ENCODE data around the gene CDK5RAP2.

The CDK5RAP2 gene

DNA sequence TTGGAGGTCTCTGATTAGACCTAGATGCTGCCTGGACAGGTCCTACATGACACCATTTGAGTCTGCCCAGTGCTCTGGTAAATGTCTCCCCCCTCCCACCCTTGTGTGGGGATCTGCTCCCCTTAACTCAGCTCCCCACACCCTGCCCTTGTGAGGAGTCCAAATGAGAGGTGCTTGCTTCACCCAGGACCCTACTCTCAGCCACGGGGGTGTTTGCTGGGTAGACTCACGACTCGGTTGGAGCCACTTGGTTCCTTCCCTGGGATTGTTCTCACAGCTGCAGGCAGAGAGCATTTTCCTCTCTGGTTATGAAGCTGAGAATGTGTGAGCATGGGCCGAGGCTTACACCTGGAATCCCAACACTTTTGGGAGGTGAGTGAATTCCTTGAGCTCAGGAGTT lies 204.7 kb downstream of the CDK5RAP2 start:
- H3K27ac ChIP-seq (ENCODE audit: low read depth, low read length, severe bottlenecking) = no peak overlapping the region
- H3K4me1 ChIP-seq (ENCODE audit: control insufficient read depth, insufficient read depth, low read length, poor library complexity, severe bottlenecking) = no peaks in the 10 kb centered on the region
- WGBS, 2 experiments (ENCODE audit: insufficient coverage in 2 of 2) = 97% methylated on average over 3 of the region's 4 CpGs; no CpG with 5 or more reads in 1 of the 2 experiments
- peaks cover 9% of the 10 kb centered on the region for H3K9me3 ChIP-seq (ENCODE audit: control insufficient read depth, low read length)
- no peak overlapping the region for H3K4me3 ChIP-seq (ENCODE audit: extremely low read depth, insufficient read depth, low read length, poor library complexity, severe bottlenecking)
- H3K36me3 ChIP-seq (ENCODE audit: control insufficient read depth, insufficient read depth, low read length) = no peaks in the 10 kb centered on the region

DNA sequence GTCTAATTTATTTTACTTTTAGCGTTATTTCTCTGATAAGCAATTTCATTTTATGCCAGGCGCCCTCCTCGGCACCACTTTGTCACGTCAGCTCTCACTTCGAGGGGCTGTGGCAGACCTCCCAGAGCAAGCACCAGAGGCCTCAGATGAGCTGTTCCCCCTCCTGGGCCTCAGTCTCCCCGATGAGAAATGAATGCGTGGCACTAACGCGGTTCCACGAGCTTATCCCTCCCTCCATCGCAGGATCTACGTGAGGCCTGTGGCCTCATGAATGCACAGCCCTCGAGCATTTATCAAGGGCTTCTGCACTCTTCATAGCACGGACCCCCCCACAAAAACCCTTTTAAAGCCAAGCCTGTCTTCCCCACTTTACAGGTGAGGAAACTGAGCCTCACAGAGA lies 205.2 kb downstream of the CDK5RAP2 start:
- WGBS, 2 experiments (ENCODE audit: insufficient coverage in 2 of 2) = 94% methylated on average over 13 to 14 of the region's 14 CpGs
- Histone ChIP-seq H3K4me1 (ENCODE audit: control insufficient read depth, insufficient read depth, low read length, poor library complexity, severe bottlenecking) (no peaks in the 10 kb centered on the region), H3K9me3 (ENCODE audit: control insufficient read depth, low read length) (peaks cover 9% of the 10 kb centered on the region), H3K4me3 (ENCODE audit: extremely low read depth, insufficient read depth, low read length, poor library complexity, severe bottlenecking) (no peak overlapping the region), H3K27ac (ENCODE audit: low read depth, low read length, severe bottlenecking) (no peak overlapping the region), H3K36me3 (ENCODE audit: control insufficient read depth, insufficient read depth, low read length) (no peaks in the 10 kb centered on the region)

DNA sequence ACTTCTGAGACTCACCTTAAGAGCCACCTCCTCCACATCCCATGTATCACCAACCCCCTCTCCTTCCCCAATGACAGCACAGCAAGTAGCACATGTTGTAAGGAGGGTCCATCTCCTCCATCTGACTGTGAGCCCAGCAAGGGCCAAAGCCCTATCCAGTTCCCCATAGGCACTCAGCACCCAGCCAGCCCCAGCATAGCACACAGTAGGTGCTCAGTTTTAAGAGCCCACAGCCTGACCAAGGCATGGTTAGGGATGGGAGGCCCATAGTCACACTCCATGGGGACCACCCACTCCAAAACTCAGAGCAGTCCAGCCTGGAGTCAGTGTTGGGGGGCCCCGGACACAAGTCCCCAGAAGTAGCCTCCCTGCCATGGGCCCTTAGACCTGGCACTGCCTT lies 205.7 kb downstream of the CDK5RAP2 start:
- Histone ChIP-seq H3K27ac (ENCODE audit: low read depth, low read length, severe bottlenecking) (no peak overlapping the region), H3K9me3 (ENCODE audit: control insufficient read depth, low read length) (peaks cover 6% of the 10 kb centered on the region), H3K4me1 (ENCODE audit: control insufficient read depth, insufficient read depth, low read length, poor library complexity, severe bottlenecking) (no peaks in the 10 kb centered on the region), H3K4me3 (ENCODE audit: extremely low read depth, insufficient read depth, low read length, poor library complexity, severe bottlenecking) (no peak overlapping the region), H3K36me3 (ENCODE audit: control insufficient read depth, insufficient read depth, low read length) (no peaks in the 10 kb centered on the region)
- WGBS, 2 experiments (ENCODE audit: insufficient coverage in 2 of 2) = 71 to 86% methylated on average over 1 of the region's 1 CpG

DNA sequence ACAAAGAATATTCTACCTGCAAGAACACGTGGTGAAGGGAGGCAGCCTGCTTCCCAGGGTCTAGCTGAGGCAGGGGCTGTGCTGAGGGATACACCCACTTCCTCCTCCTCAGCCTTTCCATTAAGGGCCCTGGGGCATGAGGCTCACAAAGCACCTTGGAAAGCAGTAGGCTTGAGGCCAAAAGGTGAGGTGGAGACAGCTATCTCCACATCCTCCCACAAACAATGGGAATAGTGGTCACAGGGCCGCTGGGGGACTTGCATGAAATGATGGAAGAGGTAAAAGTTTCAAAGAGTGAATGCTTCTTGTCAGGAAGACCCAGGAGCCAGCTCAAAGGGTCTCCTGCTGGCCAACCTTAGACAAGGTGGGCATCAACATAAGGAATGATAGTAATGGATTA lies 207.9 kb downstream of the CDK5RAP2 start:
- H3K4me1 ChIP-seq (ENCODE audit: control insufficient read depth, insufficient read depth, low read length, poor library complexity, severe bottlenecking) = no peaks in the 10 kb centered on the region
- 80 to 100% methylated on average over 1 of the region's 2 CpGs for WGBS, 2 experiments (ENCODE audit: insufficient coverage in 2 of 2)
- no peak overlapping the region for H3K27ac ChIP-seq (ENCODE audit: low read depth, low read length, severe bottlenecking)
- H3K9me3 ChIP-seq (ENCODE audit: control insufficient read depth, low read length) = no peaks in the 10 kb centered on the region
- H3K4me3 ChIP-seq (ENCODE audit: extremely low read depth, insufficient read depth, low read length, poor library complexity, severe bottlenecking) = no peak overlapping the region
- no peaks in the 10 kb centered on the region for H3K36me3 ChIP-seq (ENCODE audit: control insufficient read depth, insufficient read depth, low read length)

DNA sequence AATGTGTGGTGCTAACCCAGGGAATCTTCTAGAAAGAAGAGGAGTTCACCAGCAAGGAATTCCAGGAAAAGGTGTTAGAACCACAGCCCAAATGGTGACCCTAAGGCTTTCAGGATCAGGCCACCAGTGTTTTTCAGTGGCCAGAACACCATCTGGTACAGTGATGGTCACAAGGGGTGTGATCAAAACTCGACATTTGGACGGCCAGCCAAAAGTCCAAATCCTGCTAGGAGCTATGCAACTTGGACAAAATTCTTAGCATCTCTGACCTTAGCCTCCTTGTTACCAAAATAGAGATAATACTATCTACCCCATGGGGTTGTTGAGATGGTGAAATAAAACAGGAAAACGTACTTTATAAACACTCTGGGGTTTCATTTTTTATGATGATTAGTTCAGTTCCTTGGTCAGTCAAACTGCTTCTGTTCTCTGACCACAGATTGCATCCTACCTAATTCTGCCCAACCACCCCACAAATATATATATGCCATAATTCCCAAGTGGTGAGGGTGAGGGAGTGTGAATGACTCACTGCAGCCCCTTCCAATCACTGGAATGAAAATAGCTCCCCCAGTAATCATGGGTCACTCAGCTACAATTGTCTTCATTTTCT lies 210.3 kb downstream of the CDK5RAP2 start:
- no peaks in the 10 kb centered on the region for H3K9me3 ChIP-seq (ENCODE audit: control insufficient read depth, low read length)
- peaks cover 11% of the 10 kb centered on the region for H3K4me1 ChIP-seq (ENCODE audit: control insufficient read depth, insufficient read depth, low read length, poor library complexity, severe bottlenecking)
- no peaks in the 10 kb centered on the region for H3K36me3 ChIP-seq (ENCODE audit: control insufficient read depth, insufficient read depth, low read length)
- 89 to 94% methylated on average over 2 of the region's 3 CpGs for WGBS, 2 experiments (ENCODE audit: insufficient coverage in 2 of 2)
- H3K27ac ChIP-seq (ENCODE audit: low read depth, low read length, severe bottlenecking) = no peak overlapping the region
- no peak overlapping the region for H3K4me3 ChIP-seq (ENCODE audit: extremely low read depth, insufficient read depth, low read length, poor library complexity, severe bottlenecking)

DNA sequence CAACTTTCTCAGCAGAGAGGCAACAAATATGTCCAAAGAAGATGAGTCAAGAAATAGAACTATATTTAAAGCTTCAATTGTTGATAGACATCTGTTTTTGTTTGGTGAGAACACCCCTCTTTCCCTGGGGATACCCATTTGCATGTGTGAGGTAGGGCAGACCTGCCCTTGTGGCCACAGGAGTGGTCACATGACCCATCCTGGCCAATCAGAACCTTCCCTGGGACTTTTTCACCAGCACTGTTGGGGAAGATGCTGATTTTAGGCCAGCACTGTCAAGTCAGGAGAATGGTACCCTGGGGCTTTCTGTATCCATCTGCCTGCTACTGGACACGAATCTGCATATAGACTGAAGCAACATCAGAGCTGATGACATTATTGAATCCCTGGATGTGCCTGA lies 211.2 kb downstream of the CDK5RAP2 start:
- peaks cover 15% of the 10 kb centered on the region for H3K4me1 ChIP-seq (ENCODE audit: control insufficient read depth, insufficient read depth, low read length, poor library complexity, severe bottlenecking)
- no peaks in the 10 kb centered on the region for H3K36me3 ChIP-seq (ENCODE audit: control insufficient read depth, insufficient read depth, low read length)
- no peak overlapping the region for H3K4me3 ChIP-seq (ENCODE audit: extremely low read depth, insufficient read depth, low read length, poor library complexity, severe bottlenecking)
- no peak overlapping the region for H3K27ac ChIP-seq (ENCODE audit: low read depth, low read length, severe bottlenecking)
- 77% methylated on average over 1 of the region's 1 CpG; no CpG with 5 or more reads in 1 of the 2 experiments for WGBS, 2 experiments (ENCODE audit: insufficient coverage in 2 of 2)
- no peaks in the 10 kb centered on the region for H3K9me3 ChIP-seq (ENCODE audit: control insufficient read depth, low read length)

DNA sequence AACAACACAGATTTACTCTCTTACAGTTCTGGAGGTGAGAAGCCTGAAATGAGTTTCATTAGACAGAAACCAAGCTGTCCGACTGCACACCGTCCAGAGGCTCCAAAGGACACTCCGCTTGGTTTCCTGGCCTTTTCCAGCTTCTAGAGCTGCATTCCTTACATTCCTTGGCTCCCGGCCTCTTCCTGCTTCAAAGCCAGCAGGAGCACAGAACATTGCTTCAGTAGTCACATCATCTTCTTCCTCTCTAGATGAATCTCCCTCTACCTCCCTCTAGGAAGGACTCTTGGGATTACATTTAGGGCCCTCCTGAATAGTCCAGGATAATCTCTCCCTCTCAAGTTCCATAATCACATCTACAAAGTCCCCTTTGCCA lies 213.3 kb downstream of the CDK5RAP2 start:
- peaks cover 23% of the 10 kb centered on the region for H3K4me1 ChIP-seq (ENCODE audit: control insufficient read depth, insufficient read depth, low read length, poor library complexity, severe bottlenecking)
- H3K9me3 ChIP-seq (ENCODE audit: control insufficient read depth, low read length) = no peaks in the 10 kb centered on the region
- no peak overlapping the region for H3K4me3 ChIP-seq (ENCODE audit: extremely low read depth, insufficient read depth, low read length, poor library complexity, severe bottlenecking)
- peak overlapping the region; percentile 84 for H3K27ac ChIP-seq (ENCODE audit: low read depth, low read length, severe bottlenecking)
- 61 to 77% methylated on average over 4 of the region's 4 CpGs for WGBS, 2 experiments (ENCODE audit: insufficient coverage in 2 of 2)
- H3K36me3 ChIP-seq (ENCODE audit: control insufficient read depth, insufficient read depth, low read length) = no peaks in the 10 kb centered on the region

DNA sequence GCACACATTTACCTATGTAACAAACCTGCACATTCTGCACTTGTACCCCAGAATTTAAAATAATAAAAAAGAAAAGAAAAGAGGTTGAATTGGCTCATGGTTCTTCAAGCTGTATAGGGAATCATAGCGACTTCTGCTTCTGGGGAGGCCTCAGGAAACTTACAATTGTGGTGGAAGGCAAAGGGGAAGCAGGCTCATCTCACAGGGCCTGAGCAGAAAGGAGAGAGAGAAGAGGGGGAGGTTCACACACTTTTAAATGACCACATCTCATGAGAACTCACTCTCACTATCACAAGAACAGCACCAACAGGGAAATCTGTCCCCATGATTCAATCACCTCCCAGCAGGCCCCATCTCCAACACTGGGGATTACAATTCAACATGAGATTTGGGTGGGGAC lies 214.6 kb downstream of the CDK5RAP2 start:
- WGBS, 2 experiments (ENCODE audit: insufficient coverage in 2 of 2) = 80 to 100% methylated on average over 1 of the region's 1 CpG
- Histone ChIP-seq H3K27ac (ENCODE audit: low read depth, low read length, severe bottlenecking) (no peak overlapping the region), H3K9me3 (ENCODE audit: control insufficient read depth, low read length) (no peaks in the 10 kb centered on the region), H3K36me3 (ENCODE audit: control insufficient read depth, insufficient read depth, low read length) (no peaks in the 10 kb centered on the region), H3K4me1 (ENCODE audit: control insufficient read depth, insufficient read depth, low read length, poor library complexity, severe bottlenecking) (peaks cover 23% of the 10 kb centered on the region), H3K4me3 (ENCODE audit: extremely low read depth, insufficient read depth, low read length, poor library complexity, severe bottlenecking) (no peak overlapping the region)

DNA sequence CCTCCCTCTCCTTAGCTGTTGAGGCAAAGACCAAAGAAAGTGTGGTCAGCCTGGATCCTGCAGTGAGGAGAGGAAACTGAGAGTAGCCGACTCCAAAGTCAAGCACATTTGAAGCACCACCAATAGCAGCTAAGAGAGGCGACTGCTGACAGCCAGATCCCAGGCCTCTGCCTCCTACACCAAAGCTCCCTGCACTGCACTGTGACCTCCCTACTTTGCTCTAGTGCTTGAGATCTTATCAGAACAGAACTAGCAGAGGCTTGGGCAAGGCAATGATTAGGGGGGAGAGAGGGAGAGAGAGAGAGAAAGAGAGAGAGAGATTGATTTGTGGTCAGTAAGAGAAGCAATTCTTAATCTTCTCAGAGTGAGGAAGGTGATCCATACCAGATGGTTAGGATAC lies 216.3 kb downstream of the CDK5RAP2 start:
- H3K36me3 ChIP-seq (ENCODE audit: control insufficient read depth, insufficient read depth, low read length) = no peaks in the 10 kb centered on the region
- H3K27ac ChIP-seq (ENCODE audit: low read depth, low read length, severe bottlenecking) = no peak overlapping the region
- peaks cover 23% of the 10 kb centered on the region for H3K4me1 ChIP-seq (ENCODE audit: control insufficient read depth, insufficient read depth, low read length, poor library complexity, severe bottlenecking)
- no peak overlapping the region for H3K4me3 ChIP-seq (ENCODE audit: extremely low read depth, insufficient read depth, low read length, poor library complexity, severe bottlenecking)
- no CpG with 5 or more reads among the region's 2 CpGs for WGBS, 2 experiments (ENCODE audit: insufficient coverage in 2 of 2)
- H3K9me3 ChIP-seq (ENCODE audit: control insufficient read depth, low read length) = no peaks in the 10 kb centered on the region

DNA sequence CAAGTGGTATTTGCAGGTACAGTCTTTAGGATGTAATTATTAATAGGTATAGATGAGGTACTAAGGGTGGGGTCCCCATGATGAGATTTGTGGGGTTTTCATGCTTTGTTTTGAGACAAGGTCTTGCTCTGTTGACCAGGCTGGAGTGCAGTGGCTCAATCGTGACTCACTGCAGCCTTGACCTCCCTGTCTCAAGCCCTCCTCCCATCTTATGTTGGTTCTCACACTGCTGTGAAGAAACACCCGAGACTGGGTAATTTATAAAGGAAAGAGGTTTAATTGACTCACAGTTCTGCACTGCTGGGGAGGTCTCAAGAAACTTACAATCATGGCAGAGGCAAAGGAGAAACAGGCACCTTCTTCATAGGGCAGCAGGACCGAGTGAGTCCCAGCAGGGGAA lies 217.5 kb downstream of the CDK5RAP2 start:
- Histone ChIP-seq H3K4me1 (ENCODE audit: control insufficient read depth, insufficient read depth, low read length, poor library complexity, severe bottlenecking) (peaks cover 23% of the 10 kb centered on the region), H3K36me3 (ENCODE audit: control insufficient read depth, insufficient read depth, low read length) (no peaks in the 10 kb centered on the region), H3K9me3 (ENCODE audit: control insufficient read depth, low read length) (no peaks in the 10 kb centered on the region), H3K4me3 (ENCODE audit: extremely low read depth, insufficient read depth, low read length, poor library complexity, severe bottlenecking) (no peak overlapping the region), H3K27ac (ENCODE audit: low read depth, low read length, severe bottlenecking) (no peak overlapping the region)
- 100% methylated on average over 1 of the region's 3 CpGs; no CpG with 5 or more reads in 1 of the 2 experiments for WGBS, 2 experiments (ENCODE audit: insufficient coverage in 2 of 2)

DNA sequence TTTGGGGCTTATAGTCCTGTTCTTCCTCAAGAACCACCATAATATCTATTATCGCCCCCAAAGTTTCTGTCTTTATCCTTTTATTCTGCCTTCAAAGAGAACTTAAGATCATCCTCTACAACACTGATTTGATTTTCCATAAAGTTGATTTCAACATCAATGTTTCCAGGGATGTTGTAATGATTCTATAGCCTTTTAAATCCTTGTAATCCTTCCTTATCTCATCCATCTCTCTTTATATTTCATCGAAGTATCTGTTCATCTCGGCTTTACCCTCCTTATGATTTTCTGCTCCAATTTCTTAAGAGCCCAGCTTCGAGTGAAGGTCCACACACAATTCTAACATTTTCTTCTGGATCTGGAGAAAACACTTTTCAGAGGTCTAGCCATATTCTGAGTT lies 218.4 kb downstream of the CDK5RAP2 start:
- H3K27ac ChIP-seq (ENCODE audit: low read depth, low read length, severe bottlenecking) = no peak overlapping the region
- 84 to 92% methylated on average over 3 to 4 of the region's 4 CpGs for WGBS, 2 experiments (ENCODE audit: insufficient coverage in 2 of 2)
- H3K9me3 ChIP-seq (ENCODE audit: control insufficient read depth, low read length) = no peaks in the 10 kb centered on the region
- H3K36me3 ChIP-seq (ENCODE audit: control insufficient read depth, insufficient read depth, low read length) = no peaks in the 10 kb centered on the region
- H3K4me1 ChIP-seq (ENCODE audit: control insufficient read depth, insufficient read depth, low read length, poor library complexity, severe bottlenecking) = peaks cover 23% of the 10 kb centered on the region
- H3K4me3 ChIP-seq (ENCODE audit: extremely low read depth, insufficient read depth, low read length, poor library complexity, severe bottlenecking) = no peak overlapping the region
